ENCODE data around the gene ETS1.

ETS1 gene

DNA sequence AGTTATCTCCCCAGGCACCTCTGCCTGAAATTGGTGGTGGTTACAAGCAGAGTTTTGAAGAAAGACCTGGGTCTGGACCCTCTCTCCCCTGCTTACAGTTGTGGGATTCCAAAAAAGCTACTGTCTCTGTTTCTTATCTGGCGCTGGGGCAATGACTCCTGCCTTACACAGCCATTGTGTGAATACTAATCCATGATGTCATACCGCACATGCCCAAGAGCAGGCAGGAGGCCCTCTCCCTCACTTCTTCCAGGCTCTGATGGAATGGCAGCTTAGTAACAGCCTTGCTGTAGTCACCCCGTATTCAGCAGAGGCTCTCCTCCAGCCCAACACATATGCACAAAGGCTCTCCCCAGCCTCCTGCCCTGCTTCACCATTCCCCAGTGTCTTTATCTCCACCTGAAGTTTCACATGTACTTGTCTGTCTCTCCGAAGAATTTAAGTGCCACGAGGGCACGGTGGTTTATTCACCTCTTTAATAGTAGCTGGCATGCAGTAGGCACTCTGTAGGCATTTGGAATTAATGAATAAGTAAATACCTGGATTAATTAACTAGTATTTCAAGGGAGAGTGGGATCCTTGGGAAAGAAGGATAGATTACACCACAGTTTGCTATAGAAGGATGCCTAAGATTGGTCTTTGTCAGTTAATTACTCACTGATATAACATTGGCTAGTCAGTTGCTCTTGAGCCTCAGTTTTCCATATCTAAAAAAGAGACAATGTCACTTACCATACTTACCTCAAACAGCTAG is 165.6 kb downstream of the ETS1 start:
- Histone ChIP-seq H3K36me3 (ENCODE audit: control insufficient read depth in 2 of 2, insufficient read depth in 1 of 2, low read length in 2 of 2) (no peaks in the 10 kb centered on the region), H3K27ac (ENCODE audit: extremely low read depth, low read depth, low read length) (no peak overlapping the region), H3K4me1 (ENCODE audit: control insufficient read depth, insufficient read depth, low read length) (no peaks in the 10 kb centered on the region), H3K4me3 (ENCODE audit: low read depth, low read length) (no peak overlapping the region), H3K9me3 (ENCODE audit: control insufficient read depth, insufficient read depth, low read depth, low read length) (no peaks in the 10 kb centered on the region)
- TF ChIP-seq HOXA7 (CRISPR knock-in tag; IDR thresholded peaks at IDR 0.05; ENCODE audit: borderline replicate concordance) (no peak), ZNF394 (tag by site-specific recombination; IDR thresholded peaks at IDR 0.05; ENCODE audit: borderline replicate concordance) (no peak), ZNF221 (tag by site-specific recombination; IDR thresholded peaks at IDR 0.05; ENCODE audit: borderline replicate concordance) (no peak), REPIN1 (tag by site-specific recombination; IDR thresholded peaks at IDR 0.05; ENCODE audit: low read depth) (no peak), ZNF670 (tag by site-specific recombination; IDR thresholded peaks at IDR 0.05; ENCODE audit: low read depth) (no peak), ZBTB21 (tag by site-specific recombination; IDR thresholded peaks at IDR 0.05) (peak; percentile 57), ZNF19 (tag by site-specific recombination; IDR thresholded peaks at IDR 0.05; ENCODE audit: low read depth) (no peak), ZNF335 (tag by site-specific recombination; conservative IDR thresholded peaks at IDR 0.05) (peak; percentile 59), ZNF596 (tag by site-specific recombination; IDR thresholded peaks at IDR 0.05) (no peak), KLF7 (tag by site-specific recombination; IDR thresholded peaks at IDR 0.05; ENCODE audit: borderline replicate concordance) (no peak), ZNF10 (tag by site-specific recombination; IDR thresholded peaks at IDR 0.05) (no peak), ZFP3 (tag by site-specific recombination; IDR thresholded peaks at IDR 0.05; ENCODE audit: low read depth) (no peak), IKZF3 (tag by site-specific recombination; IDR thresholded peaks at IDR 0.05) (no peak), KLF9 (tag by site-specific recombination; IDR thresholded peaks at IDR 0.05; ENCODE audit: low read depth) (no peak), ZNF341 (tag by site-specific recombination; IDR thresholded peaks at IDR 0.05; ENCODE audit: low read depth) (0 out of 2 replicates have a peak, but pooled peaks have one; percentile 24), ZBTB7A (tag by site-specific recombination; IDR thresholded peaks at IDR 0.05; ENCODE audit: low read depth) (no peak), ZNF549 (tag by site-specific recombination; IDR thresholded peaks at IDR 0.05) (no peak), ZNF521 (tag by site-specific recombination; IDR thresholded peaks at IDR 0.05) (no peak)
- TF ChIP-seq, protein P1, sequence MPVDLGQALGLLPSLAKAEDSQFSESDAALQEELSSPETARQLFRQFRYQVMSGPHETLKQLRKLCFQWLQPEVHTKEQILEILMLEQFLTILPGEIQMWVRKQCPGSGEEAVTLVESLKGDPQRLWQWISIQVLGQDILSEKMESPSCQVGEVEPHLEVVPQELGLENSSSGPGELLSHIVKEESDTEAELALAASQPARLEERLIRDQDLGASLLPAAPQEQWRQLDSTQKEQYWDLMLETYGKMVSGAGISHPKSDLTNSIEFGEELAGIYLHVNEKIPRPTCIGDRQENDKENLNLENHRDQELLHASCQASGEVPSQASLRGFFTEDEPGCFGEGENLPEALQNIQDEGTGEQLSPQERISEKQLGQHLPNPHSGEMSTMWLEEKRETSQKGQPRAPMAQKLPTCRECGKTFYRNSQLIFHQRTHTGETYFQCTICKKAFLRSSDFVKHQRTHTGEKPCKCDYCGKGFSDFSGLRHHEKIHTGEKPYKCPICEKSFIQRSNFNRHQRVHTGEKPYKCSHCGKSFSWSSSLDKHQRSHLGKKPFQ (tag by site-specific recombination; IDR thresholded peaks at IDR 0.05): no peak
- TF ChIP-seq, protein P2, sequence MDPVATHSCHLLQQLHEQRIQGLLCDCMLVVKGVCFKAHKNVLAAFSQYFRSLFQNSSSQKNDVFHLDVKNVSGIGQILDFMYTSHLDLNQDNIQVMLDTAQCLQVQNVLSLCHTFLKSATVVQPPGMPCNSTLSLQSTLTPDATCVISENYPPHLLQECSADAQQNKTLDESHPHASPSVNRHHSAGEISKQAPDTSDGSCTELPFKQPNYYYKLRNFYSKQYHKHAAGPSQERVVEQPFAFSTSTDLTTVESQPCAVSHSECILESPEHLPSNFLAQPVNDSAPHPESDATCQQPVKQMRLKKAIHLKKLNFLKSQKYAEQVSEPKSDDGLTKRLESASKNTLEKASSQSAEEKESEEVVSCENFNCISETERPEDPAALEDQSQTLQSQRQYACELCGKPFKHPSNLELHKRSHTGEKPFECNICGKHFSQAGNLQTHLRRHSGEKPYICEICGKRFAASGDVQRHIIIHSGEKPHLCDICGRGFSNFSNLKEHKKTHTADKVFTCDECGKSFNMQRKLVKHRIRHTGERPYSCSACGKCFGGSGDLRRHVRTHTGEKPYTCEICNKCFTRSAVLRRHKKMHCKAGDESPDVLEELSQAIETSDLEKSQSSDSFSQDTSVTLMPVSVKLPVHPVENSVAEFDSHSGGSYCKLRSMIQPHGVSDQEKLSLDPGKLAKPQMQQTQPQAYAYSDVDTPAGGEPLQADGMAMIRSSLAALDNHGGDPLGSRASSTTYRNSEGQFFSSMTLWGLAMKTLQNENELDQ (tag by site-specific recombination; IDR thresholded peaks at IDR 0.05; ENCODE audit: low read depth): no peak
- TF ChIP-seq, protein P3, sequence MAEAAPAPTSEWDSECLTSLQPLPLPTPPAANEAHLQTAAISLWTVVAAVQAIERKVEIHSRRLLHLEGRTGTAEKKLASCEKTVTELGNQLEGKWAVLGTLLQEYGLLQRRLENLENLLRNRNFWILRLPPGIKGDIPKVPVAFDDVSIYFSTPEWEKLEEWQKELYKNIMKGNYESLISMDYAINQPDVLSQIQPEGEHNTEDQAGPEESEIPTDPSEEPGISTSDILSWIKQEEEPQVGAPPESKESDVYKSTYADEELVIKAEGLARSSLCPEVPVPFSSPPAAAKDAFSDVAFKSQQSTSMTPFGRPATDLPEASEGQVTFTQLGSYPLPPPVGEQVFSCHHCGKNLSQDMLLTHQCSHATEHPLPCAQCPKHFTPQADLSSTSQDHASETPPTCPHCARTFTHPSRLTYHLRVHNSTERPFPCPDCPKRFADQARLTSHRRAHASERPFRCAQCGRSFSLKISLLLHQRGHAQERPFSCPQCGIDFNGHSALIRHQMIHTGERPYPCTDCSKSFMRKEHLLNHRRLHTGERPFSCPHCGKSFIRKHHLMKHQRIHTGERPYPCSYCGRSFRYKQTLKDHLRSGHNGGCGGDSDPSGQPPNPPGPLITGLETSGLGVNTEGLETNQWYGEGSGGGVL (tag by site-specific recombination; IDR thresholded peaks at IDR 0.05): no peak
- TF ChIP-seq, protein P4, sequence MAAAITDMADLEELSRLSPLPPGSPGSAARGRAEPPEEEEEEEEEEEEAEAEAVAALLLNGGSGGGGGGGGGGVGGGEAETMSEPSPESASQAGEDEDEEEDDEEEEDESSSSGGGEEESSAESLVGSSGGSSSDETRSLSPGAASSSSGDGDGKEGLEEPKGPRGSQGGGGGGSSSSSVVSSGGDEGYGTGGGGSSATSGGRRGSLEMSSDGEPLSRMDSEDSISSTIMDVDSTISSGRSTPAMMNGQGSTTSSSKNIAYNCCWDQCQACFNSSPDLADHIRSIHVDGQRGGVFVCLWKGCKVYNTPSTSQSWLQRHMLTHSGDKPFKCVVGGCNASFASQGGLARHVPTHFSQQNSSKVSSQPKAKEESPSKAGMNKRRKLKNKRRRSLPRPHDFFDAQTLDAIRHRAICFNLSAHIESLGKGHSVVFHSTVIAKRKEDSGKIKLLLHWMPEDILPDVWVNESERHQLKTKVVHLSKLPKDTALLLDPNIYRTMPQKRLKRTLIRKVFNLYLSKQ (tag by site-specific recombination; IDR thresholded peaks at IDR 0.05; ENCODE audit: borderline replicate concordance): no peak
- TF ChIP-seq, protein P5, sequence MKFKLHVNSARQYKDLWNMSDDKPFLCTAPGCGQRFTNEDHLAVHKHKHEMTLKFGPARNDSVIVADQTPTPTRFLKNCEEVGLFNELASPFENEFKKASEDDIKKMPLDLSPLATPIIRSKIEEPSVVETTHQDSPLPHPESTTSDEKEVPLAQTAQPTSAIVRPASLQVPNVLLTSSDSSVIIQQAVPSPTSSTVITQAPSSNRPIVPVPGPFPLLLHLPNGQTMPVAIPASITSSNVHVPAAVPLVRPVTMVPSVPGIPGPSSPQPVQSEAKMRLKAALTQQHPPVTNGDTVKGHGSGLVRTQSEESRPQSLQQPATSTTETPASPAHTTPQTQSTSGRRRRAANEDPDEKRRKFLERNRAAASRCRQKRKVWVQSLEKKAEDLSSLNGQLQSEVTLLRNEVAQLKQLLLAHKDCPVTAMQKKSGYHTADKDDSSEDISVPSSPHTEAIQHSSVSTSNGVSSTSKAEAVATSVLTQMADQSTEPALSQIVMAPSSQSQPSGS (tag by site-specific recombination; IDR thresholded peaks at IDR 0.05; ENCODE audit: low read depth): peak; percentile 72
- POLR2A ChIA-PET: no interaction called here
- CTCF ChIA-PET: interaction anchor here (1.4 kb wide), 1 partner anchor 210 kb away, joined by 4 read pairs; no protein-coding TSS in a partner anchor

Measured in HEK293 (cell line).